M059J (cell line): ENCODE measurements around the gene ORM1. TPM values are rescaled to one million over a fixed set of nuclear protein-coding genes. Genes with fewer than 3 reads are reported as not detected.
A peak's percentile ranks its signal among the peaks of the same experiment; 100 is the strongest.
"Not testable (repeated sequence)": the region's sequence is repeated elsewhere in the genome, so short reads cannot be mapped to it uniquely, and the experiment has no call there.

Experiments used
- DNase-seq: peaks from one replicate; pipeline ENCODE4 v3.0.0-alpha.2; 2012; ENCODE audit warnings: low read depth
- total RNA-seq: library from RNA; depleted of rRNA; stranded (reverse); fragments of >200 nt; shearing (Covaris generic); gene quantifications from 2 replicates; pipeline ENCODE4 v1.2.3, GENCODE V29; 2014; rRNA removed

ORM1 gene
- 0.57 TPM in 1 of 2 replicates, not detected in the other for total RNA-seq

DNA sequence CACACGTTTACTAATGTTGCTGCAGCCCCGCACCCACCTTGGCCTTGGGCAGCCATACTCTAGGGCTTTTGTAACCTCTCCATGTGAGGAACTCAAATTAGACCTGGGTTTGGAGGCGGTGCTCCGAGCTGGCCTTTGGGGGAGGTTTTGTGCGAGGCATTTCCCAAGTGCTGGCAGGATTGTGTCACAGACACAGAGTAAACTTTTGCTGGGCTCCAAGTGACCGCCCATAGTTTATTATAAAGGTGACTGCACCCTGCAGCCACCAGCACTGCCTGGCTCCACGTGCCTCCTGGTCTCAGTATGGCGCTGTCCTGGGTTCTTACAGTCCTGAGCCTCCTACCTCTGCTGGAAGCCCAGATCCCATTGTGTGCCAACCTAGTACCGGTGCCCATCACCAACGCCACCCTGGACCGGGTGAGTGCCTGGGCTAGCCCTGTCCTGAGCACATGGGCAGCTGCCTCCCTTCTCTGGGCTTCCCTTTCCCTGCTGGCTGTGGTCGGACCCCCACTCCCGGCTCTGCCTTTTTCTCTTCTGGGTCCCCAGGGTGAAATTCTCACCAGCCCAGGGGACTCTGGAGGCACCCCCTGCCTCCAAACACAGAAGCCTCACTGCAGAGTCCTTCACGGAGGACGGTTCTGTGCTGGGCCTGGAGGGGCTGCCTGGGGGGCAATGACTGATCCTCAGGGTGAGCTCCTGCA lies at the start of gene ORM1:
ORM1 (plus strand) TSS at position 268 of the 701 bp plus-strand sequence; CDS start at position 304, 36 bp downstream.
- not testable (repeated sequence) for DNase-seq

DNA sequence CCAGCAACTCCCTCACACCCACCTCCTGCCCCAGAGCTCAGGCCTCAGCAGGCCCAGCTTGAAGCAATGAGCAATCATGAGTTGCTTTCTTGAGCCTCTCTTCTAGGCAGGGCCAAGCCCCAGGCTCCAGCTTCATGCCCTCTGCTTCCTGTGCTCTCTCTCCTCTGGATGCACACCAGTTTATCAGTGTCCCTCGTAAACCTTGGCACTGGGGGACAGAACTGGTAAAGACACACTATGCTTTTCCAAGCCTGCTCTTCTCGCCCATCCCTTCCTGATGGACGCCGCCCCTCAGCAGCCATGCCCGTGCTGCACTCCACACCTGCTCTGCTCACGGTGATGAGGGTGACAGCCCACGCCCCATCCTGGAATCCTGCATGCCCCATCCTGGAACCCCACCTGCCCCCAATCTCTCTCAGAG lies 49.4 kb upstream of the ORM1 start:
- DNase-seq = no peak

DNA sequence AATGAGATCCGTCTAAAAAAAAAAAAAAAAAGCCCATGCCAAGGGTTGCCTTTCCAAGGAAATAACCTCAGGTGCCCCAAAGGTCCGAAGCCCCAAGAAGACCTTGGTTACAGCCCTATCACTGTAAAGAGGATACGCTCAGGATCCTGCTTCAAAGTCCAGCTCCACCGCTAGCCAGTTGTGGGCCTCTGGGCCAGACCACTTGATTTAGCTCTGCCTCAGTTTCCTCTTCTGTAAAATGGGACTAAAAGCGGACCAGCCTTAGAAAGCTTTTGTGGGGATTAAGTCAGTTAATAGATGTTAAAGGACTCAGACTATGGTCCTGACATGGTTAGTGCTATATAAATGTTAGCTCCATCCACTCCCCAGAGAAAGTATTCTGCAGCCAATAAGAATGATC lies 48.7 kb upstream of the ORM1 start:
- DNase-seq = no peak

DNA sequence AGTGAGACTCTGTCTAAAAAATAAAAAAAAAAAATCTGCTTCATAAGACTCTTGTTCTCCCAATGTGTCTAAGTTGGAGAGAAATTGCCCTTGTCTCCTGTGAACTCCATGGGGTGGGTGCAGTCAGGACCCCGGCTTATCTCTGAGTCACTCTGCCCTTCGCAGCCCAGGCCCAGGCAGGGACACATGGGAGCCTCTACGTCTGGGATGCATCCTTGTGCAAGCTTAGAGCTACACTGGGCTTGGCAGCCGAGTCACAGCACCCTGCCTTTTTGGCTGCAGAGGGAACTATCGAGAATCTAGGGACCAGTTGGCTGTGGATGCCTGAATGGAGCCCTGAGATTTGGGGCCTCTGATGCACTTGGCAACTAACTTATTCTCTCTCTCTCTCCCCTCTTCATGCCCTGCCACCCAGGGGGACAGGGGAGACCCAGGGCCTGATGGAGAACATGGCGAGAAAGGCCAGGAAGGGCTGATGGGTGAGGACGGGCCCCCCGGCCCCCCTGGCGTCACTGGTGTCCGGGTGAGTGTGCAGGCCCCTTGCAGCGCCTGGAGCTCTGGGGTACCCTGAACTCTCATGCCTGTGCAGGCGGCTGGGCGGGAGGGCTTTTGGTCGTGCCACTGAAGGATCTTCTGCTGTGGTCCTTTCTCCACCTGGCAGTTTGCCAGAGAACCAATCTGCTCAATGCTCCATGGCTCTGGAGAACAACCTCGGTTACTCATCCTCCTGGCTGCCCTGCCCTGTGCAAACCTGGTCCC lies 47.5 kb upstream of the ORM1 start:
- DNase-seq = peak; percentile 56

DNA sequence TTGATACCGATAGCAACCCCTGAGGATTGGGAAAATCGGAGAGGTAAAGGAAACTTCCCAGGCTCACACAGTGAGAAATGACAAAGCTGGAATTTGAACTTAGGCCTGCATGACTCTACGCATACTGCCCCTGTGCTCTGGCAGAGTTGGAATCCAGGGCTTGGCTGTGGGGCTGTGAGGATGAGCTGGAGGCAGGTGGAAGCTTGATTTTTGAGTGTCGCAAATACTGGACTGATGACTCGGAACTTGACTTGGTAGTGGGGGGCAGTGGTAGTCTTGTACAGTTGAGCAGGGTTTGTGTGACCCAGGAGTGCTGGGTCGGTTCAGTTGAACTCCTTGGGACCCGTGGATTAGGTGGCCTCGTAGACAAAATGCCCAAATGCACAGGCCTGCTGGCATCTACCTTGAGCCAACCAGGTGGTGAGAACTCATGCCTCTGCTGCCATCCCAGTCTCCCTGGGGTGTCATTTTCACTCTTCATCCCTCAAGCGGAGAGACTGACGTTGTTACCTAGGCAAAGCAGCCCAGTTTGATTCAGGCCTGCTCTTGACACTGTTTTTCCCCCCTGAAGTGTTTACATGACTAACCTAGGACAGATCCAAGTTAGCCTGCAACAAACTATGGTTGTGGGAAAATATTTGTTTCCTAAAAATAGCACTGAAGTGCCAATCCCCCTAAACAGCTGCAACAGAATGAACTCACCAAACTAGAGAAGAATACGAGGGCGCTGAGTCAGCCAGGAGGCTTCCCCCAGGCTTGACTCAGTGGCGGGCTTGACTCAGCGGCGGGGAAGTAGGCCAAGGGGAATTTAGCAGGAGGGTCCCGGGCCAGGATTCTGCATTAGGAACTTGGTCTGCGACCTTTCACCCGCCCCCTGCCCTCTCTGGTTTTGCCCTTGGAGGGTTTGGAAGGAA lies 45.7 kb upstream of the ORM1 start:
- DNase-seq = peak; percentile 98

DNA sequence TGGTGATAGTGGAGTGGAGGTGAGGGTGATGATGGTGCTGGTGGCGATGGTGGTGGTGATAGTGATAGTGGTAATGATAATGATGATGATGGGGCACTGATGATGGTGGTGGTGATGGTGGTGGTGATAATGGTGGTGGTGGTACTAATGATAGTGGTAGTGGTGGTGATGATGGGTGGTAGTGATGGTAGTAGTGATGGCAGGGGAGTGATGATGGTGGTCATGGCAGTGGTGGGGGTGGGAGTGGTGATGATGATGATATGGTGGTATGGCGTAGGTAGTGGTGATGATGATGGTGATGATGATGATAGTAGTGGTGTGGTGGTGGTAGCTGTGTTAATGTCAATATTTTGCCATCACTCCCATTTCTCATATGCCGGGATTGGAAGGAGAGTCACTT lies 44.5 kb upstream of the ORM1 start:
- no peak for DNase-seq

DNA sequence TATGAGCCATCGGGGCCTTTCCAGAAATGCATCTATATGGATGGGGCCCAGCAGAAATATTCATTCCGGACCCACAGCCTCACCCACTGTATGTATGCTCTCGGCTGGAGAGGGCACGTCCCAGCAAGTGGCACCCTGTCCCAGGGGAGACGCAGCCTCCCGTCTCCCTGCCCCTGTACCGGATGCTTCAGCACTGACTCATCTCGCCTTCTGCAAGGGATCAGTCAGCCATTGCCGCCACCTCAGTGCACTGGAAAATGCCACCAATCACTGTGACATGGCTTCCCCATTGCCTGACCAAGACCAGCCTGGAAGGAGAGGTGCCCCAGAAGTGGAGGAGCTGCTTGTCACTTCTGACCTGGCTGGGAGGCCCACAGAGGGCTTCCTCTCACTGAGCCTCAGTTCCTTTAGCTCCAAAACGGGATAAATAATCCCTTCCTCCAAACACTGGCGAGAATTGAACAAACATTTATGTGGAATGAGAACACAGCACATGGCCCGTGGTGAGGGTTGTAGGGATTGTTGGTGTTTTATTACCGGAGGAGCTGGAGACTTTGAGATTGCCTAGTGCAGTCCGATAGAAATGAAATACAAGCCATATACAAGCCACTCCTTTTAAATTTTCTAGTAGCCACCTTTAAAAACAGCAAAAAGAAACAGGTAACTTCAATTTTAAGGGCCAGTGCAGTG lies 43.9 kb upstream of the ORM1 start:
- peak; percentile 92 for DNase-seq

DNA sequence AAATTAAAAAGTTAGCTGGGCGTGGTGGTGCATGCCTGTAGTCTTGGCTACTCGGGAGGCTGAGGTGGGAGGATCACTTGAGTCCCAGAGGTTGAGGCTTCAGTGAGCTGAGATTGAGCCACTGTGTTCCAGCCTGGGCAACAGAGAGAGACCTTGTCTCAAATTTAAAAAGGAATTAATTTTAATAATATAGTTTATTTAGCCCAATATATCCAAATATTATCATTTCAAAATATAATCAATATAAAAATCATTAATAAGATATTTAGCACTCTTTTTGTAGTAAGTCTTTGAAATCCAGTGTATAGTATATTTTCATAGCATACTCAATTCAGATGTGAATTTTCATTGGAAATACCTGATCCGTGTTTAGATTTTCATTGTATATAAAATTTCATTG lies 43.2 kb upstream of the ORM1 start:
- no peak for DNase-seq

DNA sequence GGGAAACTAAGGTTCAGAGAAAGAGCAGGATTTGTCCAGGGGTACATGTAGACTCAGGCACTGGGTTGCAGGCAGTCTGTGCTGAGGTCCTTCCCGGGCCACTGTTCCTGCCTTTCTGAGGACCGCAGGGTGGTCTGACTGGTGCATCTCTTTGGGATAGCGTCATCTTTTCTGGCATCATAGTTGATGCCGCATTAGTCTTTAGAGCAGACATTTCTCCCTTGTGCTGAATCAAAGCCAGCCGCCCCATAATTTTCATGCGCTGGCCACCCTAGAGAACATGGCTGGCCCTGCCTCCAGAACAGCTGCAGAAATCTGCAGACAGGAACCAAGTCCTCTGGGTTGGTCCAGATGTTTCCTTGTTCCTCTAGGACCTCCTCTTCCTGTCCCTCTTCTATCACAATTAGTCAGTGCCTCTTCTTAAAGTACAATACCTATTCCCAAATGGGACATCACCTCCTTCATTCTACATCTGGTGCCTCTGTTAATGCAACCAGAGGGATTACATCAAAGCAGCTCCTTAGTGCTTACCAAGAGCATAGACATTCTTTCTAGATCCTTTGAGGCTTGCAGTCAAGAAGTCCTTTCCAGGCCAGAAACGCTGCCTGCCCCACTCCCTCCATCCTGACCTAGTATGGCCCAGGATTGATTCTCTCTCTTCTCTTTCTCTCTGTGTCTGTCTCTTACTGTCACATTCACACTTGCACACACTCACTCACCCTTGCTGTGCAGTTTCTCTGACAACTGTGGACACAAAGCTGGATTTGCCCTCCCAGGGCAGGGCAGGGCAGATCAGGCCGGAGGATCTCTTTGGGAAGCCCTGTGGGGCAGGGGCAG lies 42.0 kb upstream of the ORM1 start:
- no peak for DNase-seq

DNA sequence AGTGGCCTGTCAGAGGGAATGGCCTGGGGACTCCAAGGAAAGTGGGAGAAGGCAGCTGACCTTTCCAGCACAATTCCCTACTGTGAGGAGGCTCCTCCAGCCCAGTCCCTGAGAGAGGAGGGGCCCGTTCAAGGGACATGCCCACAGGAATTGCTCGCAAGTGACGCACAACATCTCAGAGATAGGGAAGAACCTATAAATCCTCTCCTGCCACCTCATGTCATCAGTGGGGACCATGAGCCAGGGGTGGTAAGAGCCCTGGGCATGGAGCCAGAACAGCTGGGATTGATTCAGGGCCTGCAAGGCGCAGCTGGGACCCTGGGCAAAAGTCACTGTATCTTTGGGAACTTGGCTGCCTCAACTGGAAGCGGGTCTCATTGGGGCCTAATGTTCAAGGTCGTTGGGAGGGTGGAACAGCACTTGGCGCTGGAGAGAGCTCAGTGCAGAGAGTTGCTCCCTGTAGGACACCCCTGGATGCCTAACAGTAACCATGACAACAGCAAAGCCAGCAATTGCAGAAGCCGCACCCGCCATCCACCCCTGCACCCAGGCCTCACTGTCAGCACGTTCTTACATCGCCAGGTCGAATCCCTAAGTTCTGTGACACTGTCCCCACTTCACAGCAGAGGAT lies 41.3 kb upstream of the ORM1 start:
- no peak for DNase-seq

DNA sequence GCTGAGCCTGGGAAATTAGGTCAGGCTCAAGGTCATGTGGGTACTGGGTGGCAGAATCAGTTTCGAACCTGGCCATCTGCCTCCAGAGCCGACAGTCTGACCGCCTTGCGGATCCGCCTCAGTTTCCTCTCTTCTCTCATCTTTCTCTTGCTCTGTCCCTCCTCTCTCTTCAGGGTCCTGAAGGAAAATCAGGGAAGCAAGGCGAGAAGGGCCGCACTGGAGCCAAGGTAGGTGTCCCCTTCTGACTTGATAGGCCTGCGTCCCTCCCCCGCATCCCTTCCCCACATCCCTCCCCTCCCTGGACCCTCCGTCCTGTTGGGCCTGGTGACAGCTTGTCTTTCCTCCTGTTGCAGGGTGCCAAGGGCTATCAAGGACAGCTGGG lies 40.8 kb upstream of the ORM1 start:
- no peak for DNase-seq

DNA sequence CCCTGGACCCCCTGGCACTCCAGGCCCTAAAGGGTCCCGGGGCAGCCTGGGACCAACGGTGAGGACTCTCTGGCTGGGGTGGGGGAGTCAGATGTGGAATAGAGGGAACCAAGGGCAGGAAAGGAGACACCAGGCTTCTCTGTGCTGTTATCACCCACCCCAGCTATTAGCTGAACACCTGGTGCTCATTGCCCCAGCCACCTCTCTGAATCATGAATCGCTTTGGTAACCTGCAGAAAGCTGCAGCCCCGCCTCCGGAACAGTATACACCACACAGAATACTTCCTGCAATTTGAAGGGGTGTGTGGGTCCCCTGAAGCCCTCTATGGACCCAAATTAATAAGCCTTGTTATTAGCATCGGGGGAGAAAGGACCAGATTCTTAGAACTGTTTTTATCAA lies 40.4 kb upstream of the ORM1 start:
- no peak for DNase-seq

DNA sequence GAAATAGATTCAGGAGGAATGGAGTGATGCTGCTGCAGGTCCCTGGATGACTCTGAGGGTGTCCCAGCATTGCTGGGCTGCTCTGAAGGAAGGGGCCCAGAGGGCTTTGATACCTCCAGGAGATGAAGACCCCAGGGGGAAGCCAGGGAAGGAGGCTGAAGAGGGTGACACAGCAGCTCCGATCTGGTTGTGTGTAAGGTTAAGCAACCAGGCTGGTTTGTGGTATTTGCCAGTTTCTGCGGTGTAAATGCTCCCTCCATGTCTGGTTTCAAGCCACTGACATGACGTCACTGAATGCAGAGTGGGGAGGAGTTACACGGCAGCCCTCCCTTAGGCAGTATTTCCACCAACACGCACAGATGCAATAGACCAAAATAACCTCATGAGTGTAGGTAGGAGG lies 40.0 kb upstream of the ORM1 start:
- peak; percentile 82 for DNase-seq

DNA sequence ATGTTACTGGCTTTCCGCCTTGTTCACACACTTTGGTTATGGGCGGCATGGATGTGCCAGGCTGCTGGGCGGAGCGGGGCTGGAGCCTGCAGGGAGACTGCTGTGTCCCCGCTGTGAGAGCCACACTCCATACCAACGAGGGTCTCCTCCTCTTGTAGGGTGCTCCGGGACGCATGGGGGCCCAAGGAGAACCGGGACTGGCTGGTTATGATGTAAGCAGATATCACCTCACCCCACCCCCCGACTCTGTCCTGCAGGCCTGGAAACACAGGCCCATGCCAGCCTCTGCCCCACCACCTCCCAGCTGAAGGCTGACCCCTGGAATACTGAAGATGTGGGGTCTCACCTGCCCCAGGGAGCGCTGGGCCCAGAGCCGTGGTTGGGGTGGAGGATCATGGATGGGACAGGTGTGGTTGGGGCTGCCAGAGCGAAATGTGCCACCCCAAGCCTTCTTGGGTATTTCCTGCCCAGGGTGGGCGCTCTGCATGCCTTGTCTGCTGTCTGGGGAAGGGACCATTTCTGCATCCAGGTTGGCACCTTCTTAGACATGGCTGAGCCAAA lies 39.3 kb upstream of the ORM1 start:
- no peak for DNase-seq

DNA sequence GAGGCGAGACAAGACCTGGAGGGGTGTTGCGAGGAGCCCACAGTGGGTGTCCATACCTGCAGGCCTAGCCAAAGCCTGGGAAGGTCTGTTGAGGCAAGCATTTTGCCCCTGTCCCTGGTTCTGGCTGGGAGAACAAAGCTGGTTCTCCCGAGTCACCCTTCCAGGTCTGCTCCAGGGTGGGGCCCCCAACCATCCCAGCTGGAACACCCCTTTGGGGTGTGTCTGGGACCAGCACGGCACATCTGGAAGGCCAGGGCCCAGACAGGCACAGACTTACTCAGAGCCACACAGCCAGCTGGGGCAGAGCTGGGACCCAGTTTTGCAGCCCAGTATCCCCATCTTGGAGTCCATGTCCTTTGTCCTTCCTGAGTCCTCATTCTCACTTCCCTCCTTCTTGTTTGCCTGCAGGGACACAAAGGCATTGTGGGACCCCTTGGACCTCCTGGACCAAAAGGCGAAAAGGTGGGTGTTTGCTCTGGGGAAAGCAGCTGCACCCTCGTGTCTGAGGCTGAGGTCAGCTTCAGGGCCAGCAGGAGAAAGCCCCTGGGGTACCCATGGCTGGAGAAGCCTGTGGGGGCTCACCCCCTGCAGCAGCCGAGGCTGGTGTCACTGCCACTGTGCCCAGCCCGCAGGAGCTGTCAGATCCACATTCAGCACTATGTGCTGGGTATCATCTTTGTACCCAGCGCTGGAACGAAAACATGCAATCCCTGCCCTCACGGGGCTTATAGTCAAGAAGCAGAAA lies 38.4 kb upstream of the ORM1 start:
- DNase-seq = no peak

DNA sequence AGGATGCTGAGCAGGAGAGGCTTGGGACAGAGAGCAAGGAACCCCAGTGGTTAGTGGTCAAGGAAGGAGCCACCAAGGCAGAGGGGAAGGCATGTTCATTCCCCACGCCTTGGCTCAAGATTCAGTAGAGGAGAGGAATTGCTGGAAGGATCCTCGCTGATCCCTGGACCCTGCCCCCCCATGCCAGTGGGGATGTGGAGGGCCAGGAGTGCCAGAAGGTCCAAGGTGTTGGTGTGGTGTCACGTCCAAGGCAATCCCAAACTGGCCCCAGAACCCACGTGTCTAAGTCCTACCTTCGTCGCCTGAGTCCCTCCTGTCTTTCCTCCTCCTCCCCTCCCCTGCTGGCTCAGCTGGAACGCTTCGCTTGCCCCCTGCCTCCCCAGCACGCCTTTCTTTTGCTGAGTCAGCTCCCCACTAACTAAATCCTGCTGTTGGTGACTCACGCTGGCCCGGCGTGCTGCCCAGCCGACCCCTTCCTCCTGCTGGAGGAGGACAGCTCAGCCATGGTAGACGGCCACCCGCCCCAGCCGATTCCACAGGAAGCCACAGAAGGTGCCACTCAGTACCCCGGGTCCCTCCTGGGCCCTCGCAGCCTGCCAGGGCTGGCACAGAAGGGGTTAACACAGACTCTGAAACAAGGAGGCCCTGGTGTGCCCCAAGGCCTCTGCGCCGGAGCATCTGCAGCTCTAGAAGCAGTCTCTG lies 37.6 kb upstream of the ORM1 start:
- peak; percentile 94 for DNase-seq

DNA sequence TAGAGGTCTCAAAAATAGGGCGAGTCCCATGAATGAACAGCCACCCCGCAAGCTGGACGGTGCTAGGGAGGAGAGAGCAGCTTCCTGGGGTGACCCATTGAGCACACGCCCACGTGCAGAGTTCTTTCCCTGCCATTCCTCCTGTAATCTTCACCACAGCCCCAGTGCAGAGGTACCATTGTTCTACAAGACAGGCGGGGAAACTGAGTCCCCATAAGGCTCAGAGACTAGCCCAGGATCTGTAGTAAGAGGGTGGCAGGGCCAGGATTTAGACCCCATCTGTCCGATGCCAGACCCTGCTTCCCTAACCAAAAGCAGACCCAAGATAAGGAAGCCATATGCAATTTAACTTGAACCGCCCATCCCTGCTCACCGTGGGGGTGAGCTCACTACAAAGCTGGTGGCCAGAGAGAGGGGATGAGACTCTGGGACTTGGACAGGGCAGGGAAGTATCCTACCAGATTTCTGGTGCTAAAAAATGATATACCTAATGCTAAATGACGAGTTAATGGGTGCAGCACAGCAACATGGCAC lies 36.7 kb upstream of the ORM1 start:
- no peak for DNase-seq
